Measurements from ENCODE around the gene ZDHHC17.

Gene ZDHHC17

DNA sequence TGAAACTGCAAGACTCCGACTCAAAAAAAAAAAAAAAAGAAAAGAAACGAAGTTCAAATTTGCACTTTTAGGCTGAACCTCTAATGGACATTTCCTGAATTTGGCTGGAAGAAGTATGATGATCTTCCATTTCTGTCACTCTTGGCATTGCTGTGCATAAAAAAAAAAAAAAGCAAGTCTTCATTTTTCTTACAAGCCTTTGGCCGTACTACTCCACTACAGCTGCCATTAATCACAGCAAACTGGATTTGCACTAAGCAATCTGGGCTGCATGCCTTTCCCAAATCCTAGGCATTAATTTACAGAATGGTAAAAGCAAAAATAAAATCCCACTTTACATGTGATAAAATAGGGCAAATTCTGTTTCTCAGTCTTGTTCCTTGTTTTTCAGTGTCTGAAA lies 107.8 kb downstream of the ZDHHC17 start:
- Histone ChIP-seq H3K9me2 (replicated peaks; ENCODE audit: insufficient read depth, low read length) (no peaks in the 10 kb centered on the region), H3K79me2 (ENCODE audit: low read length) (no peaks in the 10 kb centered on the region), H4K20me1 (ENCODE audit: insufficient read depth, low read length) (no peaks in the 10 kb centered on the region), H3K27ac (ENCODE audit: low read length) (no peak overlapping the region), H3K36me3 (replicated peaks; ENCODE audit: insufficient read depth, low read length) (no peaks in the 10 kb centered on the region), H3K9me3 (replicated peaks; ENCODE audit: insufficient read depth, low read length) (no peaks in the 10 kb centered on the region), H3K27me3 (replicated peaks; ENCODE audit: insufficient read depth, low read length) (no peaks in the 10 kb centered on the region), H3F3A (ENCODE audit: insufficient read depth, low read length) (no peaks in the 10 kb centered on the region), H3K4me3 (ENCODE audit: low read length) (no peak overlapping the region), H2AFZ (ENCODE audit: low read length) (no peak overlapping the region), H3K4me1 (ENCODE audit: low read length) (no peaks in the 10 kb centered on the region), H3K4me2 (ENCODE audit: low read depth, low read length) (no peak overlapping the region), H3K9ac (ENCODE audit: low read length) (no peak overlapping the region)
- DNase-seq: no peak
- TF ChIP-seq, protein P1, sequence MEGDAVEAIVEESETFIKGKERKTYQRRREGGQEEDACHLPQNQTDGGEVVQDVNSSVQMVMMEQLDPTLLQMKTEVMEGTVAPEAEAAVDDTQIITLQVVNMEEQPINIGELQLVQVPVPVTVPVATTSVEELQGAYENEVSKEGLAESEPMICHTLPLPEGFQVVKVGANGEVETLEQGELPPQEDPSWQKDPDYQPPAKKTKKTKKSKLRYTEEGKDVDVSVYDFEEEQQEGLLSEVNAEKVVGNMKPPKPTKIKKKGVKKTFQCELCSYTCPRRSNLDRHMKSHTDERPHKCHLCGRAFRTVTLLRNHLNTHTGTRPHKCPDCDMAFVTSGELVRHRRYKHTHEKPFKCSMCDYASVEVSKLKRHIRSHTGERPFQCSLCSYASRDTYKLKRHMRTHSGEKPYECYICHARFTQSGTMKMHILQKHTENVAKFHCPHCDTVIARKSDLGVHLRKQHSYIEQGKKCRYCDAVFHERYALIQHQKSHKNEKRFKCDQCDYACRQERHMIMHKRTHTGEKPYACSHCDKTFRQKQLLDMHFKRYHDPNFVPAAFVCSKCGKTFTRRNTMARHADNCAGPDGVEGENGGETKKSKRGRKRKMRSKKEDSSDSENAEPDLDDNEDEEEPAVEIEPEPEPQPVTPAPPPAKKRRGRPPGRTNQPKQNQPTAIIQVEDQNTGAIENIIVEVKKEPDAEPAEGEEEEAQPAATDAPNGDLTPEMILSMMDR (IDR thresholded peaks at IDR 0.05; ENCODE audit: low read length): no peak
- TF ChIP-seq EZH2phosphoT487 (IDR thresholded peaks at IDR 0.05; ENCODE audit: low read length) (no peak), EZH2 (optimal IDR thresholded peaks at IDR 0.05; ENCODE audit: low read depth, low read length) (no peak)

DNA sequence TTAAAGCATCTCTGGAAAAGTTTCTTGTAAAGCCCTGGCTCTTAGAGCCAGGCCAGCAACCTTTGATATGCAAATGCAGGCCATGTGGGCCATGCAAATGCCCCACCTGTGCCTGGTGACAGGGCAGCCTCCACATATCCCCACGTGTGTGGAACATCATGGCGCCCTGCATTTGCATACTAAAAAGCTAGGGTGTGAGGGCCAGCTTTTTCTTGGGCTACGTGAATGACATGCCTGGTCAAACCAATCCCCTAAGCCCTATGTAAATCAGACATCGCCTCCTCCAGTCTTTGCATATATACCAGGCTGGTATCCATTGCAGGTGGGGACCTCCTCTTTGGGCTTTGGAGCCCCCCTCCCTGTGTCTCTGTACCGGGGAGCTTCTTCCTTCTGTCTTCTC lies 108.5 kb downstream of the ZDHHC17 start:
- H4K20me1 ChIP-seq (ENCODE audit: insufficient read depth, low read length): no peaks in the 10 kb centered on the region
- no peak for TF ChIP-seq EZH2 (optimal IDR thresholded peaks at IDR 0.05; ENCODE audit: low read depth, low read length)
- TF ChIP-seq, protein P1 (IDR thresholded peaks at IDR 0.05; ENCODE audit: low read length): no peak
- no peak for TF ChIP-seq EZH2phosphoT487 (IDR thresholded peaks at IDR 0.05; ENCODE audit: low read length)
- H3K27ac ChIP-seq (ENCODE audit: low read length): no peak overlapping the region
- DNase-seq: no peak
- H3K4me1 ChIP-seq (ENCODE audit: low read length): no peaks in the 10 kb centered on the region
- no peaks in the 10 kb centered on the region for H3K9me3 ChIP-seq (replicated peaks; ENCODE audit: insufficient read depth, low read length)
- H3K27me3 ChIP-seq (replicated peaks; ENCODE audit: insufficient read depth, low read length): no peaks in the 10 kb centered on the region
- H2AFZ ChIP-seq (ENCODE audit: low read length): no peak overlapping the region
- H3K4me3 ChIP-seq (ENCODE audit: low read length): no peak overlapping the region
- H3F3A ChIP-seq (ENCODE audit: insufficient read depth, low read length): peaks cover 3% of the 10 kb centered on the region; the same call in 1 of the 2 replicates
- H3K9me2 ChIP-seq (replicated peaks; ENCODE audit: insufficient read depth, low read length): no peaks in the 10 kb centered on the region
- no peaks in the 10 kb centered on the region for H3K36me3 ChIP-seq (replicated peaks; ENCODE audit: insufficient read depth, low read length)
- no peaks in the 10 kb centered on the region for H3K79me2 ChIP-seq (ENCODE audit: low read length)
- no peak overlapping the region for H3K4me2 ChIP-seq (ENCODE audit: low read depth, low read length)
- H3K9ac ChIP-seq (ENCODE audit: low read length): no peak overlapping the region

DNA sequence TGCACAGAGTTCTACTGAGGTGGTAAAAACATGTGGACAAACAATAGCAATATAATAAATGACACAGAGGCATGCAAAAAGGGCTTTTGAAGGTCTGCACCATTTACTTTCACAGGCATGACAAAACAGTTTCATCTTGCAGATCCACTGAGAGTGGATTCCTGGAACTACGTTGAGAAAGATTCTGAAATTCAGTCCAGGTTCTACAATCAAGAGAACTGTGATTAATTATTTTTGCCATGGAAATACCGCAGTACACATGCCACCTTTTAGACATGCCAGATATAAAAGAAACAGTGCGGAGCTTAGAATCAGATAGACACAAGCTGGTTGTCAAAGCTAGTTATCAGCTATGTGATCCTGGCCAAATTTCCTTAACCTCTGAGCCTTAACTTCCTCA lies 110.1 kb downstream of the ZDHHC17 start:
- H3K9ac ChIP-seq (ENCODE audit: low read length): no peak overlapping the region
- DNase-seq: no peak
- no peaks in the 10 kb centered on the region for H4K20me1 ChIP-seq (ENCODE audit: insufficient read depth, low read length)
- H3K4me1 ChIP-seq (ENCODE audit: low read length): no peaks in the 10 kb centered on the region
- H3K4me2 ChIP-seq (ENCODE audit: low read depth, low read length): no peak overlapping the region
- no peaks in the 10 kb centered on the region for H3K9me2 ChIP-seq (replicated peaks; ENCODE audit: insufficient read depth, low read length)
- no peaks in the 10 kb centered on the region for H3K79me2 ChIP-seq (ENCODE audit: low read length)
- H3F3A ChIP-seq (ENCODE audit: insufficient read depth, low read length): peaks cover 8% of the 10 kb centered on the region; the same call in 1 of the 2 replicates
- H3K27me3 ChIP-seq (replicated peaks; ENCODE audit: insufficient read depth, low read length): no peaks in the 10 kb centered on the region
- H3K36me3 ChIP-seq (replicated peaks; ENCODE audit: insufficient read depth, low read length): no peaks in the 10 kb centered on the region
- H3K4me3 ChIP-seq (ENCODE audit: low read length): no peak overlapping the region
- H2AFZ ChIP-seq (ENCODE audit: low read length): no peak overlapping the region
- H3K27ac ChIP-seq (ENCODE audit: low read length): no peak overlapping the region
- no peaks in the 10 kb centered on the region for H3K9me3 ChIP-seq (replicated peaks; ENCODE audit: insufficient read depth, low read length)
- TF ChIP-seq EZH2phosphoT487 (IDR thresholded peaks at IDR 0.05; ENCODE audit: low read length) (no peak), EZH2 (optimal IDR thresholded peaks at IDR 0.05; ENCODE audit: low read depth, low read length) (no peak)
- TF ChIP-seq, protein P1 (IDR thresholded peaks at IDR 0.05; ENCODE audit: low read length): no peak
